Globus pallidus (tissue), 1 donor: ENCODE results near the gene A1BG.
A peak's percentile ranks its signal among the peaks of the same experiment; 100 is the strongest.
"Not testable (repeated sequence)": the region's sequence is repeated elsewhere in the genome, so short reads cannot be mapped to it uniquely, and the experiment has no call there.

Source experiments
- DNase-seq: peaks from one replicate; pipeline ENCODE4 v3.0.0-alpha.2; 2015; ENCODE audit warnings: low spot score

A1BG gene

DNA sequence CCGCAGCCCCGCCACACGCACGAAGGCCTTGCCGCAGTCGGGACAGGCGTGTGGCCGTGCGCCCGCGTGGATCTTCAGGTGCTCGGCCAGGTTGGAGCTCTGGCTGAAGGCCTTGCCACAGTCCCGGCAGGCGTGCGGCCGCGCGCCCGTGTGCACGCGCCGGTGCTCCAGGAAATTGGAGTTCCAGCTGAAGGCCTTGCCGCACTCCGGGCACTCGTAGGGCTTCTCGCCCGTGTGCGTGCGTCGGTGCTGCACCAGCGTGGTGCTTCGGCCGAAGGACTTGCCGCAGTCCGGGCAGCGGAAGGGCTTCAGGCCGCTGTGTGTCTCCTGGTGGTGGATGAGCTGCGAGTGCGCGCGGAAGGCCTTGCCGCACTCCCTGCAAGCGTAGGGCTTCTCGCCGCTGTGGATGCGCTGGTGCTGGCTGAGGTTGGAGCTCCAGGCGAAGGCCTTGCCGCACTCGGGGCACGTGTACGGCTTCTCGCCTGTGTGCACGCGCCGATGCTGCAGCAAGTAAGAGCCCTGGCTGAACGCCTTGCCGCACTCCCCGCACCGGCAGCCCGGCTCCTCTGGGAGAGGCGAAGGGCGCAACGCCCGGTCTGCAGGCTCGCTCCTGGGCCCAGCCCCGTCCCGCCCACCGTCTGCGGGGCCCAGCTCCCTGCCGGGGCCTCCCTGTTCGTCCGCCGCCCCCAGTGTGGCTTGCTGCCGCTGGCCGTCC lies 3.6 kb upstream of the A1BG start:
- DNase-seq = no peak

DNA sequence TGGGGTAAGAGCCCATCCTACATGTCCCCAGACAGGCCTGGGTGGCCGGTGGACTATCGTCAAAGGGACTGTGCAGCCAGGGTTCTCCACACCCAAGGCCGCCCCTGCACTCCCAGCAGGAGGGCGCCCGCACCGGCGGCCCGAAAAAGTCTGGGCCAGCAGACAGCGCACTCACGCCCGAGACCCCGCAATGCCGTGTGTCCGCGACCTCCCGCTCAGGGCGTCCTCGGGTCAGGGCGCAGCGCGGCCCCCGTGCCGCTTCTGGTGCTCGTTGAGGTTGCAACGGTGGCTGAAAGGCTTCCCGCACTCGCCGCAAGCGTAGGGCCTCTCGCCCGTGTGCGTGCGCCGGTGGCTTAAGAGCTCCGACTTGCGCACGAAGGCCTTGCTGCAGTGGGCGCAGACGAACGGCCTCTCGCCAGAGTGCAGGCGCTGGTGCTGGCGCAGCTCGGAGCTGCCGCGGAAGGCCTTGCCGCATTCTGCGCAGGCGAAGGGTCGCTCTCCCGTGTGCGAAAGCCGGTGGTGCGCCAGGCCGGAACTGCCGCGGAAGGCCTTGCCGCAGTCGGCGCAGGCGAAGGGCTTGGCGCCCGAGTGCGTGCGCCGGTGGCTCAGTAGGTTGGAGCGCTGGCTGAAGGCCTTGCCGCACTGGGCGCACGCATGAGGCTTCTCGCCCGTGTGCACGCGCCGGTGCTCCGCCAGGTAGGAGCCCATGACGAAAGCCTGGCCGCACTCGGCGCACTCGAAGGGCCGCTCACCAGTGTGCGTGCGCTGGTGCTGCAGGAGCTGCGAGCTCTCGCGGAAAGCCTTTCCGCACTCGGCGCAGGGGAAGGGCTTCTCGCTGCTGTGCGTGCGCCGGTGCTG lies 2.8 kb upstream of the A1BG start:
- DNase-seq = no peak

DNA sequence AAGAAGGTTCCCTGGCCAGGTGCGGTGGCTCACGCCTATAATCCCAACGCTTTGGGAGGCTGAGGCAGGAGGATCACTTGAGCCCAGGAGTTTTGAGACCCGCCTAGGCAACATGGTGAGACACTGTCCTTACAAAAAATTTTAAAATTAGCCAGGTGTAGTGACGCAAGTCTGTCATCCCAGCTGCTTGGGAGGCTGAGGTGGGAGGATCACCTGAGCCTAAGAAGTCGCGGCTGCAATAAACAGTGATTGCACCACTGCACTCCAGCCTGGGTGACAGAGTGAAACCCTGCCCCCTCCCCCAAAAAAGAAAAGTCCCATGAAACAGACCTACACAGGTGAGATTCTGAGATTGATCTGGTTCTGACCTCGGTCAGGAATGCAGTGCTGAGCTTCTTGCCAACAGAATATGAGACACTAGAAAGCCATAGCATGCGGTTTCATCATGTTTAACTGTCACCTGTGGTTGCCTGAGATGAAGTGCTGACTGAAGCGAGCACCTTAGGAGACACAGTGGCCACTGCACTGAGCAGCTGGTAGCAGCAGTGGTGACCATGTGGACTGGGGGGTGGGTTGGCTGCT lies 2.0 kb upstream of the A1BG start:
- DNase-seq = no peak

DNA sequence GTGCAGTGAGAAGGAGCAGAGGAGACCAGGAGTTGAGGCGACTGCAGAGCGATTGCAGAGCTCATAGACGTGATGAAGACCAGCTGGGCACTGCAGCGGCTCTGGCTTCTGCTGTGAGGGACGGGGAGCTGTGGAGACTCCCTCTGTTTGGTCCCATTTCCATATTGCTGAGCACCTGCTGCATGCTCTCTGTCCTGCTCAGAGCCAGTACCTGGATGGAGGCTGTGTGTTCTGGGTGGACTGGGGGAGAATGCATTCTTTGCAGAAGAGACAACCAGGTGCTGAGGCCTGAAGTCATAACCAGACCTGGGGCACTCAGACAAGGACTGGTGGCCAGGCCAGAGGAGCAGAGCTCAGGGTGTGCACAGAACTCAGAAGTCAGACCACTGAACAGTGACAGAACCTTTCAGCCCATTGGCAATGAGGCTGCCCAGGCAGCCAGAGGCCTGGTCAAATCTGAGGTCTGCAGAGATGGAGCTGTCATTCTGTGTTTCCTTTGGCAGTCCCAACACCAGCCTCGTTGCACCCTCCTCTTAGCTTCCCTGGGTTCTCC lies 1.3 kb upstream of the A1BG start:
- DNase-seq = no peak

DNA sequence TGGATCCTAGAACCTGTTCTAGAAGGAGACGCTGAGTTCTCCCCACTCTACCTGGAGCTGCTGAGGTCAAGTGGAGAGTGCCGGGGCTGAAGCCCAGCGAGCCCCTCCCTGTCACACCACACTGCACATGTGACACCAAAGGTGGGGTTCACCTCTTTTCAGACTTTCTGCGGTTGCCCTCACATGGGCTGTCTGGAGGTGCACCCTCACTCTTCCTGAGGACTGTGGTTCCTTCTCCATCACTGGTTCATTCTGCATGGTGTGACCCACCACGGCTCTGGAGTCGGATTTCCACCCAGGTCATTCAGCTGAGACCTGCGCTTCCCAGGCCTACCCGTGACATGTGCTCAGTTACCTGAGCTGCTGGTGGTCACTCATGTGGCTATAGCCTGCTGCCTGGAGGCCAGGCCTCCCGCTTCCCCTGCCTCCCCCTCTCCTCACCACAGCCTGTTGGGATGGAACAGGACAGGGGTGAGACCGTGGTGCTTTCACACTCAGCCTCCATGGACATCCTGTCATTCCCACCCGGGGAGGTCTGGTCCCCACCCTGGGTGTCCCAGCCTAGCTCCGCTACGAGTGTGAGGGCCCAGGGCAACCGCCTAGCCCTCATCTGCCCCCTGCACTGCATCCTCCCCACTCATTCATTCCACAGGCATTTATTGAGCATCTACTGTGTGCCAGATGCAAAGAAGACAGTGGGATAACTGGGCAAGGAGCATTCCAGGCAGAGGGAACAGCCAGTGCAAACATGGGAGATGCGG lies 605 bp upstream of the A1BG start:
- no peak for DNase-seq

DNA sequence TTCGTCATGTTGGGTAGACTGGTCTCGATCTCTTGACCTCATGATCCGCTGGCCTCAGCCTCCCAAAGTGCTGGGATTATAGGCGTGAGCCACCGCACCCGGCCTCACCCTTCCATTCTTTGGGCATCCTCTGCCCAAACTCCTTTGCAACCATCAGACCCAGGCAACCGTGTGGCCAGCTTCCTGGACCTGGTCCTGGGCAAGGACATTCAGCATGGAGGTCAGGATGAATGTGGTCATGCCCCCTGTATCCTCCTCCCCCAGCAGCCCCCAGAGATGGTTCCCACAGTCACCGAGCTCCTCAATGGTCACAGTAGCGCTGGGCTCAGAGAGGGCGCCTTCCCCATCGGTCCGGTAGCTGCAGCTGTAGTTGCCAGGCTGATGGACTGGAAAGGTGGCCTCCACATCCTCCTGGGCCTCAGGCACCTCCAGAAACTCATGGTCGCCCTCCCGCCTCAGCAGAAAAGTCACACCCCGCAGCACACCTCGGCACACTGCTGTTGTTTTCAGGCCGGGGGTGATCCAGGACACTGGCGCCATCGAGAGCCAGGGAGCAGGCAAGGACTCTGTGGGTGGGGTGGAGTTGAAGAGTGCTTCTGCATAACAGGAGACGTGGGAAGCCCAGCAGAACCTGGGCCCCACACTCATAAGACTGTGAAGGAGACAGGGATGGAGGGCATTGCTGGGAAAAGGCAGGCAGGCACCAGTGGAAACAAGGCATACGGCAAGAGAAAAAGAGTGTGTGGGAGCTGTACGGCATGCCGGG lies 1.1 kb downstream of the A1BG start:
- DNase-seq = no peak

DNA sequence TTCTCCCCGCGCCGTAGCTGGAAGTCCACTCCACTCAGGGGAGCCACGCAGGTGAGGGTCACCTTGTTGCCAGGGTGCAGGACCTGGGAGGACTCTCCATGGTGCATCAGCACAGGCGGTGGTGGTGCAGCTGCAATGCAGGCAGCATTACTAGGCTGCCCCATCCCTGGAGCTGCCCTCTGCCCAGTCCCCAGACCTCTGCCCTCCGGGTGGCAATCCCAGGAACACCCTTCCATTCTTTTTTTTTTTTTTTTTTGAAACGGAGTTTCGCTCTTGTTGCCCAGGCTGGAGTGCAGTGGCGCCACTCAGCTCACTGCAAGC lies 1.8 kb downstream of the A1BG start:
- no peak for DNase-seq

DNA sequence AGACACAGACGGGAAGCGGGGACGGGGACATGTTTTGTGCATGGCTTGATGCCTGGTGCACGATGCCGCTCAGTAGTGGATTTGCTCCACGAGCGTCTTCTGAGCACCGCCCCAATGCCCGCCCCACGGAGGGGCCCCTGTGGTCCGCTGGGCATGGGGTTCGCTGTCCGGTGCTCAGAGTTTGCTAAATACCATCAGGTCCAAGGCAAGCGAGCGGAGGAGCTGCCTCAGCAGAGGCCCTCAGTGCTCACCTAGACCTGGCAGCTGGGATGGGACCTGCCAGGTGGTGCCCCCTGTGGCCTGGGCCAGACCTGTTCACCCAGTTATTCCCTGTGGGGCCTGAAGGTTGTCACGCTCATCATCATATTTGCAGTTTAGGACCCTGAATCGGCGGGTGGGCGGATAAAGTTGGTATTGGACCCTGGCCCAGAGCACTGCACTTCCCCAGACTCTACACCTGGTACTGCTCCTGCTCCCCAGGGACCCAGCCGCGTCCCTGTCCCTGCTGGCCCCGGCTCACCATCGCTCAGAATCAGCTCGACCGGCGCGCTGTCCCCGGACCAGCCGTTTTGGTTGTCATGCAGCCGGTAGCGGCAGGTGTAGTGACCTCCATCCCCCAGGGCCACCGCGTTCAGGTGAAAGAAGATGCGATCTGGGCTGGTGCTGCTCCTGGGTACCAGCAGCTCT lies 2.3 kb downstream of the A1BG start:
- no peak for DNase-seq

DNA sequence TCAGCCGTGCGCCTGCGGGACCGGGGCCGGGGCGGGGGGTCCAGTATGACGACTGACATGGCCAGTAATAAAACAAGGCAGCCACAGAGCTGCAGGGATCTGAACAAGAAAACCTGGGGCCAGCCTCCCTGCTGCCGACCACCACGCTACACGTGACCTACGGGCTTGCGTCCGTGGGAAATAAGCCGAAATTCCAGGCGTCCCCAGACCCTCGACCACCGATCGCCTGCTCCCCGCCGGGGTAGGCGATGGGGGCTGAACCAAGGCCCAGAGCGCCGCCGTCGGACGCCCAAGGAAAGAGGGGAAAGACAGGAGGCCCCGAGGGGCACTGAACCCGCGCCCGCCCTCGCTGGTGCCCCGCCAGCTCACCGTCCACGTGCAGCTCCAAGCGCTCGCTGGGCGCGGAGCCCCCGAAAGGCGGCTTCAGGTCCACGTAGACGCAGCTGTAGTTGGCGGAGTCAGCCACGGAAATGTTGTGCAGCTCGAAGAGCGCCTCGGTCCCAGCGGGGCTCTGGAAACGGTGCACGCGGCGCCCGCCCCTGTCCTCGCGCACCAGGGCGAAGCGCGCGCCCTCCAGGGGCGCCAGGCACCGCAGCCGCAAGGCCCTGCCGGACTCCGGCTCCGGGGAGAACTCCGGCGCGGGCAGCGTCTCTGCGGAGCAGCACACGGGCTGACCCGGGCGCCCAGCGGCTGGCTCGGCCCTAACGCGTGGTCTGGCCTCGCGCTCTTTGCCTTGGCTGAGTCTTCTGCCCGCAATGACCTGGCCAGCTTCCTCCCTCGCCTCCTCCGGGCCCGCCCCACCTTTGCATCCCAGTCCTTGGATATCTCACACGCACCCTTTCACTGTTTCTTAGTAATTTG lies 3.1 kb downstream of the A1BG start:
- DNase-seq = no peak

DNA sequence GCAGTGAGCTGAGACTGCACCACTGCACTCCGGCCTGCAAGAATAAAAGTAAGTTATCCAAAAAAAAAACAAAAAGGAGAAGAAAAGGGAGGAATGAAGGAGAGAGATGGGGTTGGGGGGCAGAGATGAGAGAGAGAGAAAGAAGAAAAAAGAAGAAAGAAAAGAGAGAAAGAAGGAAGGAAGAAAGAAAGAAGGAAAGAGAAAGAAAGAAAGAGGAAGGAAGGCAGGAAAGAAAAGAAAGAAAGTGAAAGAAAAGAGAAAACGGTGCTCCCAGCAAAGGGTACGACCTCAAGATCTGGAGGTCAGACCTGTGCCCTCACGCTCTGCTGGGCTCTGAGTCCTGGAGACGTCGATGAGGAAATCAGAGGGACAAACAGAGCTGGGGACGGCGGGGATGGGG lies 3.7 kb downstream of the A1BG start:
- no peak for DNase-seq

DNA sequence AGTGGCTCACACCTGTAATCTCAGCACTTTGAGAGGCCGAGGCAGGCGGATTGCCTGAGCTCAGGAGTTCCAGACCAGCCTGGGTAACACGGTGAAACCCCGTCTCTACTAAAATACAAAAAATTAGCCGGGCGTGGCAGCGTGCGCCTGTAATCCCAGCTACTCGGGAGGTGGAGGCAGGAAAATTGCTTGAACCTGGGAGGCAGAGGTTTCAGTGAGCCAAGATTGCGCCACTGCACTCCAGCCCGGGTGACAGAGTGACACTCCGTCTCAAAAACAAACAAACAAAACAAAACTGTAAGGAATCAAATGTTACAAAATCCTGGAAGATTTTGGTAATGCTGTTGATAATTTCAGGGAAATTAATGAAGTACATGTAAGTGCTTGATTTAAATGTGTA lies 5.2 kb downstream of the A1BG start:
- DNase-seq = not testable (repeated sequence)

DNA sequence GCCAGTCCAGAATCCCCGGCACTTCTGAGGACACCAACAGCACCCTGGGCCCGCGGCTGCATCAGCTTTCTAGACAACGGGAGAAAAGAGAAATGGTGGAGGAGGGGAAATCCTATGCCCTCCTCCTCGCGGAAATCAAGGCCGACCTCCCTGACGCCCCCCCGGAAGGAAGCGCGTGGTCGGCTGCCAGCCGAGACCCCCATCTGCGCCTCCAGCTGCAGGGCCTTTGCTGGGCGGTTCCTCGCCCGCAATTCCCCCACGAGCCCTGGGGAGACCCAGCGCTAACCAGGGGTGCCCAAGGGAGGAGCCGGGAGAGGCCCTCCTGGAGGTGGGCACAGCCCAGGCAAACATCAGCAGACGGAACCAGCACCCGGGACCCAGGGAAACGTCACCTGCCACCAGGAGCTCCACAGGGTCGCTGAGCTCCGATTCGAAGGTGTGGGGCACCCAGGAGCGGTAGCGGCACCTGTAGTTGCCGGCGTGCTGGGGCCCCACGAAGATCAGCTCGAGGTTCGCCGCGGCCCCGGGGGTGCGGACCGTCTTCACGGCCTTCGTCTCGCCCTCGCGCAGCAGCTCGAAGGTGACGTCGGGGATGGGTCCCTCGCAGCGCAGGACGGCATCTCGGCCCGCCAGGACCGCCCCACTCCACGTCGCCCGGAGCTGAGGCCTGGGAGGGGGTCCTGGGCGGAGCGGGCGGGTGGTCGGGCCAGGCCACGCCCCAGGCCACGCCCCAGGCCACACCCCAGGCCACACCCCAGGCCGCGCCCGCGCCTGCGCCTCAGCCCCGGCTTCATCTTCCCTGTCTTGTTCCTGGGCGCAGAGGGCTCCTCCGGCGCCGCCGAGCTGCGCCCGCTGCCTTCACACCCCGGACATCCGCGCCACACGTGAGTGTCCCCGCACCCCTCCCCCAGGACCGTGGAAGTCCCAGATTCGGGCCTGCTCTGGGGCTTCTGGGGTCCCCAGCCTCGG lies 6.0 kb downstream of the A1BG start:
- peak; percentile 80 for DNase-seq

DNA sequence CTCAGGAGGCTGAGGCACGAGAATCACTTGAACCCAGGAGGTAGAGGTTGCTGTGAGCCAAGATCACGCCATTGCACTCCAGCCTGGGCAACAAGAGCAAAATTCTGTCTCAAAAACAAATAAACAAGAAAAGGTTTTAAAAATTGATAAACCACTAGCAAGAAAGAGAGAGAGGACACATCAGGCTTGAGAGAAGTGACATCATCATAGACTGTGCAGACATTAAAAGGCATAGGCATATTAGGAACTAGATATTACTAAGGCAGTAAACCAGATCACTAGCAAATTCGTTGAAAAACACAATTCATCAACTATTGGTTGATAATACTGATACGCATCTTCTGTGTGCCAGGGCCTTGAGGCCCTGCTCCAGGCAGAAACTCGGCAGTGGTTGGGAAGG lies 7.7 kb downstream of the A1BG start:
- no peak for DNase-seq

DNA sequence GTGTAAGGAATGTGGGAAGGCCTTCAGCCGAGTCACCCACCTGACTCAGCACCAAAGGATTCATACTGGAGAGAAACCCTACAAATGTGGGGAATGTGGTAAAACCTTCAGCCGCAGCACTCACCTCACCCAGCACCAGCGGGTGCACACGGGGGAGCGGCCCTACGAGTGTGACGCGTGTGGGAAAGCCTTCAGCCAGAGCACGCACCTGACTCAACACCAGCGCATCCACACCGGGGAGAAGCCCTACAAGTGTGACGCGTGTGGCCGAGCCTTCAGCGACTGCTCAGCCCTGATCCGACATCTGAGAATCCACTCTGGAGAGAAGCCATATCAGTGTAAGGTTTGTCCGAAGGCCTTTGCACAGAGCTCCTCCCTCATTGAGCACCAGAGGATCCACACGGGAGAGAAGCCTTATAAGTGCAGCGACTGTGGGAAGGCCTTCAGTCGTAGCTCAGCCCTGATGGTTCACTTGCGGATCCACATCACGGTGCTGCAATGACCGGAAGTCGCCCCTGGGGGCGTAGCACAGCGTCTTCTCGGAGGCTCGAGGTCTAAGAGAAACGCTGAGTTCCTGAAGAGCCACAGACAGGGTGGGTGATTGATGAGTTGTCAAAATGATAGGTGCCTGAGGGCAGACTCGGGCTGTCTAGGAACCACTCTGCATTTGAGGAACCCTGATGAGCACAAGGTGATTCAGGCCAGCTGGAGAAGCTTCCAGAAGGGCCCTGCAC lies 14.3 kb downstream of the A1BG start:
- DNase-seq = no peak

DNA sequence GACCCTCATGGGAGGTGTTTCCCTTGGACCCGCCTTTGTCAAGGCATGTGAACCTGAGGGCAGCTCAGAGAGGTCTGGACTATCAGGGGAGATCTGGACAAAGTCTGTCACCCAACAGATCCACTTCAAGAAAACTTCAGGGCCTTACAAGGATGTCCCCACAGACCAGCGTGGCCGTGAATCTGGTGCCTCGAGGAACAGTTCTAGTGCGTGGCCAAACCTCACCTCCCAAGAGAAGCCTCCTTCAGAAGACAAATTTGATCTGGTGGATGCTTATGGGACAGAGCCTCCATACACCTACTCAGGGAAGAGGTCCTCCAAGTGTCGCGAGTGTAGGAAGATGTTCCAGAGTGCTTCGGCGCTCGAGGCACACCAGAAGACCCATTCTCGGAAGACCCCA lies 15.0 kb downstream of the A1BG start:
- DNase-seq = no peak

DNA sequence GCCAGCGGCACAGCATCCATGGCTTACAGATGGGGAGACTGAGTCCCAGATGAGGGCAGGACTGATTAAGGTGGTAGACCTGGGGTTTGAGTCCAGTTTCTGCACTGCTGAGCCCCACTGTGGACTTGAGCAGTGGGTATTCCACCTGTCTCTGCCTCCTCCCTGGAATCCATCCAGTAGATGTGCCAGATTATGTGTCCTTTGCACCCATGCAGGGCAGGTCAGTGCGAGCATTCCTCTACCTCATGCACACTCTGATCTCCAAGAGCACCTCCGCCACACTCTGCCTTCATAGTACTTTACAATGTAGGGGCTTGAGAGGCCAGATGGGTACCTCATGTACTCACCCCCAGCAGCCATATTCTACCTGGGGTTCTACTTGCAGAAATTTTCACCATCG lies 16.5 kb downstream of the A1BG start:
- no peak for DNase-seq

DNA sequence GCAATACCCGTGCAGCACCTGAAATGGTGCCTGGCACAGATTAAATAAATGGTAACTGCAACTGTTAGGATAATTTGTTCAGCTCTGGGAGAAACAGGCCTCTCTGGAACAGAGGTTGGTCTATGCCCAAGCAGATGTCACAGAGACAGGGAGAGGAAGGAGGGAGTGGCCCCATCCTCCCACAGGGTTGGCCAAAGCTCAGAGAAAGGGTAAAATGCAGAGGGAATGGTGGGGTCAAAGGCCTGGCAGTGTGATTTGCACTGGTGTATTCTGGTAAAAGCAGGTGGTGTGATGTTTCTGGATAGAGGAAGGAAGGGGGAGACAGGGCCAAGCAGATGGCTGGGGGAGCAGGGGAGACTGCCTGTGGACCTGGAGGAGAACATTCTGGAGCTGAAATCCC lies 17.1 kb downstream of the A1BG start:
- DNase-seq = no peak

DNA sequence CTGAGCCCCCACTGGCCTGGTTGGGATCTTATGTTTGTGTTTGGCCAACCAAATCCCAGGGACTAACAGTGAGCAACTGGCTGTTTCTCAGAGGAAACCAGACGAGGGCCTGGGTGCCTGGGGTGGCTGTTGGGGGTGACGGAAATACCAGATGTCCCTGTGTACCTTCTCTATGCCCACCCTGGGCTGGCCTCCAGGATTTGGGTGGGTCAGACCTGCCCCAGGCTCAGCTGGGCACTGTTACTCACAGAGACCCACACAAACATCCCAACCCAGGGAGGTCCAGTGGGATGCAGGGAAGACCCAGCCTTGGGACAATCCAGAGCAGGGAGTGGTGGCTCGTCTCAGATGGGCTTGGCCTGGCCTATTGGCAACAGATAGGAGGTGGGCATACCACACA lies 17.7 kb downstream of the A1BG start:
- DNase-seq = no peak
